Heart left ventricle (tissue), 13 donors: ENCODE measurements around the gene TAF4.

Experiments used
- POLR2A ChIP-seq, 2 donors: fragments of 450-650 bp; IDR thresholded peaks; one replicate each; pipeline ENCODE4 v1.6.1; 2017; ENCODE audit warnings: antibody characterized with exemption in 2 of 2, mild to moderate bottlenecking in 2 of 2, moderate library complexity in 2 of 2
- TF ChIP-seq, protein P1 (sequence below), 12 donors: fragments of 200-600 bp; sonication (generic) in 4 of 12; IDR thresholded peaks; one replicate each; pipeline versions ENCODE4 v1.5.0 to v1.8.0; 2018 to 2022; ENCODE audit warnings: antibody characterized with exemption in 12 of 12, mild to moderate bottlenecking in 5 of 12
- donor health status: ischemic (EF 13 %, LVEDD 7.1; RV severe dilation, severe dysfunction).
- donor health status: DM: no; HTN: yes; CAD: no.
- donor health status: DM: no; HTN: no; CAD: no.
- donor health status: ischemic (EF 25% LVEDD 6.9; RV normal size, moderate dysfunction).
- donor health status: ischemic (EF 25% LVEDD 5.7; RV mildly dilated, moderate dysfunction).
- donor health status: ischemic (EF 35%, LVEDD 5.7; RV mildly dilated, moderate dysfunction).
- donor health status: nonischemic (EF 11% LVEDD 7.7; RV severe dilation, severe dysfunction).
- donor health status: DM: yes; HTN: yes; CAD: no.
- donor health status: PGD.
- donor health status: ischemic (EF 29% LVEDD 5.4; RV normal size, mild dysfunction).
- donor health status: nonischemic (EF 23%, LVEDD 6.1; RV moderate dilation, normal function).

DNA sequence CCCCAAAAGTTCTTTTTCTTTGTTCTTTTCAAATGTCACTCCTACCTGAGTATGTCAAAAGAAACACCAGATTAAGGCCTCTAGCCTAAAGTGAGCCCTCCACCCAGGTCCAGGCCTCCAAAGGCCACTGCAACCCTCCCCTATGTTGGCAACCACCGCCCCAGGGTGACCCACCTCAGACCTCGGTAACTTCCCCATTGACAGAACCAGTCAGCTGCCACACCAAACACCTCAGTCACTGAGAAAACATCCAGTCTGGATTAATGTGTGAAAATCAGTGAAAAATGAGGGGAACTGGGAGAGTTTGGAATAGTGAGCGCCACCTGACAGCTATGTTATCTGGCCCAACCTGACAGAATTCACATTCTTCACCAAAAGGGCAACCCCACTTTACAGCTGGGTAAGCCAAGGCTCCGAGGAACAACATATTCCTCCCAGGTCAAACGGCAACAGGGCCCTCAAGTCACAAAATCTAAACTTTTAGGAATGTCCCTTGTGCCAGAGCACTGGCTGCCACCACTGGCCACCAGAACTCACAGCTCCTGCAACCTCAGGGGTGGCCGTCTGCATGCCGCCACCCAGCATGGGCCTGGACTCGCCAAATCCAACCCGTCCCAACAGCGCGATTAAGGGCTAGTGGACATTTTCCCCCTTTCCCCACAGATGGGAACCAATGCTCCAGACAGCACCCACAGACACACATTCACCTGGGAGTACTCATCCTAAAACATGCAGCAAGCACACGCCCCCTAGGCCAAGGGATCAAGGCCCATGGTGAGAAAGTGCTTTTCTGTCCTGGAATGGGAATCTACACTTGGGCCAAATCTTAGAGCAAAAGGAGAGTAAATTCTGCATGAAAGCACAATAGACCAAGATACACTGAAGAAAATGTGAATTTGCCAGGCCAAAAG, 4.8 kb downstream of the TAF4 start:
- TF ChIP-seq, protein P1, sequence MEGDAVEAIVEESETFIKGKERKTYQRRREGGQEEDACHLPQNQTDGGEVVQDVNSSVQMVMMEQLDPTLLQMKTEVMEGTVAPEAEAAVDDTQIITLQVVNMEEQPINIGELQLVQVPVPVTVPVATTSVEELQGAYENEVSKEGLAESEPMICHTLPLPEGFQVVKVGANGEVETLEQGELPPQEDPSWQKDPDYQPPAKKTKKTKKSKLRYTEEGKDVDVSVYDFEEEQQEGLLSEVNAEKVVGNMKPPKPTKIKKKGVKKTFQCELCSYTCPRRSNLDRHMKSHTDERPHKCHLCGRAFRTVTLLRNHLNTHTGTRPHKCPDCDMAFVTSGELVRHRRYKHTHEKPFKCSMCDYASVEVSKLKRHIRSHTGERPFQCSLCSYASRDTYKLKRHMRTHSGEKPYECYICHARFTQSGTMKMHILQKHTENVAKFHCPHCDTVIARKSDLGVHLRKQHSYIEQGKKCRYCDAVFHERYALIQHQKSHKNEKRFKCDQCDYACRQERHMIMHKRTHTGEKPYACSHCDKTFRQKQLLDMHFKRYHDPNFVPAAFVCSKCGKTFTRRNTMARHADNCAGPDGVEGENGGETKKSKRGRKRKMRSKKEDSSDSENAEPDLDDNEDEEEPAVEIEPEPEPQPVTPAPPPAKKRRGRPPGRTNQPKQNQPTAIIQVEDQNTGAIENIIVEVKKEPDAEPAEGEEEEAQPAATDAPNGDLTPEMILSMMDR (IDR thresholded peaks at IDR 0.05) = no peak
- TF ChIP-seq POLR2A (IDR thresholded peaks at IDR 0.05) = no peak
